ENCODE data around the gene SH3BP5L.
"Not testable (repeated sequence)": the region's sequence is repeated elsewhere in the genome, so short reads cannot be mapped to it uniquely, and the experiment has no call there.

Gene SH3BP5L

DNA sequence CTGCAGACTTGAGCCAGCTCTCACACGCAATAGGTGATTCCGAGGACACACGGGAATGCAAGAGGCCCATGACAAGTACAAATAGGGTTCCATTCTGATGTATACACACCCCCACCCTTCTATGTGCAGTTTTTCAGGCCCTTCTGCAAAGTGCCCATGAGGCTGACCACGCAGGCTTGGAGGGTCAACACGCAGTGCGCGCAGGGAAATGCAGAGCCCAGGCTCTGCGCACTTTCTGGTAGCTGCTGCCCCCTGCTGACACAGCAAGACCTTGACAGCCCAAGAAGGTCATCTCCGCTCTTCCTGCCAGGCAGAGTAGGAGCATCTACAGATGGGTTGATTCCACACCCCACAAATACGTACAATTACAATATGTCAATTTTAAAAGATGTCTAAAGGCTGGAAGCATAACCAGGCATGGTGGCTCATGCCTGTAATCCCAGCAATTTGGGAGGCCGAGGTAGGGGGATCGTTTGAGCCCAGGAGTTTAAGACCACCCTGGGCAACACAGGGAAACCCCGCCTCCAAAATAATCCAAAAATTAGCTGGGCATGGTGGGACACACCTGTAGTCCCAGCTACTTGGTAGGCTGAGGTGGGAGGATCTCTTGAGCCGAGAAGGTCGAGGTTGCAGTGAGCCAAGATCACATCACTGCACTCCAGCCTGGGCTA is 18.5 kb downstream of the SH3BP5L start:
- DNase-seq: peak; percentile 10

DNA sequence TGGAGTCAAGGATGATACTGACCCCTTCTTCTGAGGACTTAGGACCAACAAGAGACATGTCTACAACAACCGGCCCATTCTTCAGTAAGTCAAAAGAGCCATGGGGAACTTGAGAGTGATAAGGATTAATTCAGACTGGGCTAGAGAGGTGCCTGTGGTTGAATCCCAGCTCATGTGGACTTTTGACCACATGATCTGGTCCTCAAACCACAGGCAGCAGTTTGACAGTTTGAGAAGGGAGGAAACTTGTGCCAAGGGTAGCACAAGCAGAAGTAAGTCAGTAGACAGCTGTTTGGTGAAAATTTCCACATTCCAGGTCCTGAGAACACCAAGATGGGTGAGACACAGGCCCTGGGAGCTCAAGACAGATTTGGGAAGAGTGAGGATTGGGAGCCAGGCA is 19.8 kb downstream of the SH3BP5L start:
- no peak for DNase-seq

DNA sequence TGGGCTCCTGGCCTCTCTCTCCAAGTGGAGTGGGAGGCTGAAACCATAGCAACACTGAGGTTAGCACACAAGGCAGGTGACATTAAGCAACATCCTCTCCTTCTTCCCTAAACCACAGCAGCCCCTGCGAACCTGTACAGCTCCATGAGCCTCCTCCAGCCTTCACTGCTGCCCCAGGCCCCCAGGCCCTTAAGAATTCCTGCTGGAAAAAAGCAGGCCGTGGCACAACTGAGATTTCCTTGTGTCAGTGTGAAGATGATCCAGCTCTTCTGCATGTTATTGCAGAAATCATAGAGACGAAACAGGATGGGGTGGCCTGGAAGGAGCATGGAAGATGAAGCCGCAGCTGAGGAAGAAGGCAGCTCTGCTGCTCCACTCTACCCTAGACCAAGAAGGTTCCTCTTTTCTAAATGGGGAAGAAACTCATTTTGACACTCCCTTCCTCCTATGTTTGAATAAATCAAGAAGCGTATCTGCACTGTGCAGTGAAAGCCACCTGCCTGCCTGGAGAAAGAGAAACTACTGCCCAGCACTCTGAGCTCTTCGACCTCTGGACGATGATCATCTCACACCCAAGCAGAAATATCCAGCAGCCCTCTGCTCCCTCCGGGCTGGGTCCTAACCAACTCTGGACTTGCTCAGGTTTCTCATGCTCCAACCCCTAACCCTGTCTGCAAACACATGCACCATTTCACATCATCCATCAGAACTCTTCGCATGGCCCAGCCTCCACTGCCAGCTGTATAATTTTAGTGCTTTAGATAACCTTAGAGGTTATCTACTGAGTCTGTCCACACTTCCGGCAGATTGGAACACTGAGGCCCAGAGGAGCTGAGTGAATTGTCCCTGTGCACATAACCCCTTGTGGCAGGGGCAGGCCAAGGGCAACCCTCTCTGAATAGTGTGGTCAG is 20.7 kb downstream of the SH3BP5L start:
- no peak for DNase-seq

DNA sequence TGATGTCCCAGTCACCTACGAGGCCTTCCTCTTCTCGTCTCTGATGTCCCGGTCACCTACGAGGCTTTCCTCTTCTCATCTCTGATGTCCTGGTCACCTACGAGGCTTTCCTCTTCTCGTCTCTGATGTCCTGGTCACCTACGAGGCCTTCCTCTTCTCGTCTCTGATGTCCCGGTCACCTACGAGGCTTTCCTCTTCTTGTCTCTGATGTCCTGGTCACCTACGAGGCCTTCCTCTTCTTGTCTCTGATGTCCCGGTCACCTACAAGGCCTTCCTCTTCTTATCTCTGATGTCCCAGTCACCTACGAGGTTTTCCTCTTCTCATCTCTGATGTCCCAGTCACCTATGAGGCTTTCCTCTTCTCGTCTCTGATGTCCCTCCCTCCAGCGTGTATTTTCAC is 22.2 kb downstream of the SH3BP5L start:
- DNase-seq: not testable (repeated sequence)

DNA sequence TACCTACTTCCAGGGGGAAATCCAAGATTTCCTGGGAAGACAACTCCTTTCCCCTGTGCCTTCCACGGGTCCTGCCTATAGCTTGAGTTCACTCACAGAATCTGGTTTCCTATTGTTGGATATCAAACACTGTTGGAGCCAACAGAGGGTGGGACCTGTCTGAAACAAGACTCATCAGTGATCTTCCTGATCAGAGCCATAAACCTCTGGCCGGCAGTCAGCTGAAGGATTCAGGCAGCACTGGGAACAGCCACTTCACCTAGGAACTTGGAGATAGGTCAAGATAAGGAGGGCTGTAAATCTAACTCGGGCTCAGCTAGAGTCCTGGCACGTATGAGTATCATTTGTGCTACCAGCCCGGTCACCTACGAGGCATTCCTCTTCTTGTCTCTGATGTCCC is 23.3 kb downstream of the SH3BP5L start:
- no peak for DNase-seq

DNA sequence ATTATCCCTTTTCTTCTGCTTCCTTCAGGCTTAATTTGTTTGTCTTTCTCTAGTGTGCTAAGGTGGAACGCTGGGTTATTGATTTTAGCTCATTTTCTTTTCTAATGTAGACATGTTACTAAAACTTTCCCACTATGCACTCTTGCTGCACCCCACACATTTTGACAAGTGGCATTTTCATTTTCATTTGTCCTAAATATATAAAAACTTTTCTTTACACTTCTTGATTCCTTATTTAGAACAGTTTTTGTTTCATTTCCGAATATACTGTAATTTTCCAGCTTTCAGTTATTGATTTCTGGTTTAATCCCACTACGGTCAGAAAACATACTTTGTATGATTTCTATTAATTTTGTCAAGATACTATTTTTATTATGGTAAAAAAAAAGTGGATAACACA is 25.3 kb downstream of the SH3BP5L start:
- no peak for DNase-seq

DNA sequence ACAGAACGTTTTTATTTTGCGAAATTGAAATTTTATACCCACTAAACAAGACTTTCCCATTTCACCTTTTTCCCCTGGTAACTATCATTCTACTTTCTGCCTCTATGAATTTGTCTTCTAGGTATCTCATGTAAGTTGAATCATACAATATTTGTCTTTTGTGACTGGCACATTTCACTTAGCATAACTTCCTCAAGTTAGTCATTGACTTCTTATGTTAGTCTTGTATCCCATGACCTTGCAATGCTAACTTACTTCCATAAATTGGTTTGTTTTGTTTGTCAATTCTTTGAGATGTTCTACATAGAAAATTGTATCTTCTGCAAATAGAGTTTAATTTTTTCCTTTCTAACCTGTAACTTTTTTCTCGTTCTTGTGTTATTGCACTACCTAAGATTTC is 26.9 kb downstream of the SH3BP5L start:
- no peak for DNase-seq

DNA sequence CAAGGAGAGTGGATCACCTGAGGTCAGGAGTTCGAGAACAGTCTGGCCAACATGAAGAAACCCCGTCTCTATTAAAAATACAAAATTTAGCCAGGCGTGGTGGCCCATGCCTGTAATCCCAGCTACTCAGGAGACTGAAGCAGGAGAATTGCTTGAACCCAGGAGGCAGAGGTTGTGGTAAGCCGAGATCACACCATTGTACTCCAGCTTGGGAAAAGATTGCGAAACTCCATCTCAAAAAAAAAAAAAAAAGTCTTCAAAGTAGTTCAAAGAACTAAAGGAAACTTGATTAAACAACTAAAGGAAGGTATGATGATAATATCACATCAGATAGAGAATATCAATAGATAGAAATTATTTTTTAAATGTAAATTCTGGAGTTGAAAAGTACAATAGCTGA is 31.1 kb downstream of the SH3BP5L start:
- not testable (repeated sequence) for DNase-seq

DNA sequence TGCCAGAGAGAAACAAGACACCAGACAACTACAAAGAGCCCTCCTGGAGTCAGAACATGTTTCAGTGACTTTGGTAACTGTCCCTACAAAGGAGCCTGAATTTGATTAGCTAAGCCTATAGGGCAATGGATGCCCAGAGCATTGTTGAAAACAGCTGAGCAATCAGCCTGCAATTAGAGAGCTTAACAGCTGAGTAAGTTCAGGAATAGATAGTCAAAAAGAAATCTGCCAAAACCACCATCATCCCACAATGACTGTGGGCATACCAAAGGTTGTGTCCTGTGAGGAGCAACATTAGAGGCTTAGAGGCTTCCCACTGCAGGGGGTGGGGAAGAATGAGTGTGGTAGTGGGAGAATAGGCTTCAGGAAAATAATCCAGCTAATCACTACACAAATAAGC is 32.1 kb downstream of the SH3BP5L start:
- DNase-seq: no peak

DNA sequence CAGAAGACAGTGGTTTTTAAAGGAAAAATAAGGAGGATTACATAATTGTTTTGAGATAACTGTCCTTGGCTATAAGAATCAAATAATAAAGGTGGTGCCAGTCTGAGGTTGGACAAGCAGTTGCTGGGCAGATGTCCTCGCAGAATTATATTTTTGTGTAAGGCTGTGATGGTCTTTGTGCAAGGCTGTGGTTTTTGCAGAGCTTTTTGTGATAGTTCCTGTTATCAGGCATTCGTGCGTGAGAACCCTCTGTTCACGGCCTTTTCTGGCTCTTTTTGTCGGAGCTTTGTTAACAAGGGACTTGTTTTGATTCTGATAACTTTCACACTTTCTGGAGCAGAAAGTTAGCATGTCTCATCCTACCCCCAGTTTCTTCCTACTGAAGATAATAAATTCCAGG is 33.4 kb downstream of the SH3BP5L start:
- DNase-seq: no peak

DNA sequence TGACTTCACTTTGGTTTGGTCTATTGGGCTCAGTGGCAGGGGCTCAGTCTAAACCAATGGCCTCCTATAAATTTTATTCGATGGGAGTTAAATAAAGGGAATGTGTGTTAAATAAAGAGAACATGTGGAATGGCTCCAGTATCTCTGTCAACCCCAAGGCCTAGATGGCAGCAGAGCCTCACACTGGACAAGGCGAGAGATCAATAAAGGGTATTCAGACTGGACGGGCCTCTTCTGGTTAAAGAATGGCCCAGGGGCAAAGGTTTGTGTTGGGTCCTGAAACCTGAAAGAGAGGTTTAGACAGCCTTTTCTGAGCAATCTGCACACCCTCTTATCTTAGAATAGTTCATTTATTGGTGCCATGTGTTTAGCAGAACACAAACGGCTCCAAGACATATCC is 34.7 kb downstream of the SH3BP5L start:
- no peak for DNase-seq

DNA sequence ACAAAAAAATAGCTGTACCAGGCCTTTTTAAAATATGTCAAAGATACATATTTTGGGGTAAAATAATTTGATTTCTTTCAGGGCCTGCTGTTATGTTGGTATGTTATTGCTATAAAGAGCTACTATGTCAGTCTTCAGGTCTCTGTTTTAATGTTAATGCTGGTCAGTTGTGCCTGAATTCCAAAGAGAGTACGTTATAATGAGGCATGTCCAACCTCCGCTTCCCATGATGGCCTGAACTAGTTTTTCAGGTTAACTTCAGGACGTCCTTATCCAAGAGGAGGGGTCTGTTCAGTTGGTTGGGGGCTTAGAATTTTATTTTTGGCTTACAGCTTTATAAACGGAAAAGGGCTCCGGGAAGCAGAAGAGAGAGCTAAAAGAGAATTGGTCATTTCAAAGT is 35.3 kb downstream of the SH3BP5L start:
- no peak for DNase-seq

DNA sequence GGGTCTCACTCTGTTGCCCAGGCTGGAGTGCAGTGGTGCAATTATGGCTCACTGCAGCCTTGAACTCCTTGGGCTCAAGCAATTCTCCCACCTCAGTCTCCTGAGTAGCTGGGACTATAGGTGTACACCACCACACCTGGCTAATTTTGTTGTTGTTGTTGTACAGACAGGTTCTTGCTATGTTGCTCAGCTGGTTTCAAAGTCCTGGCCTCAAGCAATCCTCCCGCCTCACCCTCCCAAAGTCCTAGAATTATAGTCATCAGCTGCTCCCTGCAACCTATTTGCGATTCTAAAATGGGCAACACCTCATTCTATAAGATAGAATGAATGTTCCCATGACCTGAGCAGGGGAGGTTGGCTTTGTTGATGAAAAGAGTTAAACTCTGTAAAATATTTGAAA is 36.4 kb downstream of the SH3BP5L start:
- DNase-seq: not testable (repeated sequence)

DNA sequence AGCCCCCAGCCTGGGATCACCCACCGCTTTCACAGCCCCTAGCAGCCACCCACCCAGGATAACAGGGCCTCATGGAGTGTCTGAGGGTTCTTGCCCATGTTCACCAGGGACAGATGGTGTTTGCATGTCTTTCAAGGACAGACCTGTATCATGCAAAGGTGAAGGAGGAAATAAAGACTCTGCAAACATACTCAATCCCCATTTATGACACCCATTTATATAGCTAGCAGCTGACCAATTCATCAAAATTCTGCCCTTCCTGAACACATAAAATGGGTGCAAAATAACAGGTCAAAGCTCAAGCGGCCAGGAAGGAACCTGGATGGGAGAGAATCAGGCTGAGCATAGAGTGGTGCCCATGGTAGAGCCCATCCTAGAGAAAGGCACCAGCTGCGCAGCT is 37.4 kb downstream of the SH3BP5L start:
- DNase-seq: no peak

DNA sequence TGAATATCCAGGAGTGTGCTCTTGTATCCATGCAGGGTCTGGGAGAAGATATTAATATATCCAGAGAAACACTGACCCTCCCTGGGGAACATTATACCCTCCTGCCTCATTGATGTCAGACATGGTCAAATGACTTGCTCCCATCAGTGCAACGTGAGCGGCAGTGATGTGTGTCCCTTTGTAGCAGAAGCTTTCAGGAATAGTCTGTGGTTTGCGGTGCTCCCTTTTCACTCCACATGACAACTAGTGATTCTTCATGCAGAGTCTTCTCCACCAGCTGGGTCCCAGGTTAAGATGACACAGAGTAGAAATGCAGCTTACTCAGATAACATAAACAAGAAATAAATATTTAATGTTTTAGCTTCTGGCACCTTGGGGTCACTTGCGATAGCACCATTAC is 38.3 kb downstream of the SH3BP5L start:
- no peak for DNase-seq

DNA sequence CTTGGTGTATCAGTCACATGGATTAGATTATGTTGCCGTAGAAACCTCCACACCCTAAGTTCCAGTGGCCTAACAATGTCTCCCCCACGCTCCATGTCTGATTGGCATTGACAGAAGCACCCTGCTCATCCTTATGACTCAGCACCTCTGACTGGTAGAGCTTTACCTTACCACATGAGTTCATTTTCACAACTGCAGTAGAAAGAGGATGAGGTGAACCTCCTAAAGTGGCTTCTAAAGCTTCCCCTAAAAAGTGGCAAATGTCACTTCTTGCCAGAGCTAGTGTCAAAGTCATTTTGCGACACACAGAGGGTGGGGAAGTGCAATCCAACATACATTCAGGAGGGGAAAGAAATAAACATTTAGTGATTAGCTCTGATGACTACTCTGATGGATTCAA is 39.6 kb downstream of the SH3BP5L start:
- DNase-seq: no peak

DNA sequence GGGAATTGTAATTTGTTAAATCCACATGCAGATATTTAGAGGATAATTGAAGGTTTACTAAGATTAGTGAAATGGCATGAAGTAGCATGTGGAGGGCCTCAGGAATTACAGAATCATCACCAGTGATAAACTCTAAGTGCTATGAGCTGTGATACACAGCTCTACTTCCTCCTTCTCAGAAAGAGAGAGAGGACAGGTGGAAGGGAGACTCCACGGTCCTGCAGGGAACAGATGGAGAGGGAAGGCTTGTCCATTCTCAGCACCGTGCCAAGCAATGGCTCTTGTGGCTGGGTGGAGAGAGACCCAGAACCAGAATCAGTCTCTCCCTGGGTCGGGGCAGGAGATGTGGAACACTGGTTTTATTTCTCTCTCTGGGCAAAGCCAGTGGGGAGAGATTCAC is 42.3 kb downstream of the SH3BP5L start:
- DNase-seq: no peak

DNA sequence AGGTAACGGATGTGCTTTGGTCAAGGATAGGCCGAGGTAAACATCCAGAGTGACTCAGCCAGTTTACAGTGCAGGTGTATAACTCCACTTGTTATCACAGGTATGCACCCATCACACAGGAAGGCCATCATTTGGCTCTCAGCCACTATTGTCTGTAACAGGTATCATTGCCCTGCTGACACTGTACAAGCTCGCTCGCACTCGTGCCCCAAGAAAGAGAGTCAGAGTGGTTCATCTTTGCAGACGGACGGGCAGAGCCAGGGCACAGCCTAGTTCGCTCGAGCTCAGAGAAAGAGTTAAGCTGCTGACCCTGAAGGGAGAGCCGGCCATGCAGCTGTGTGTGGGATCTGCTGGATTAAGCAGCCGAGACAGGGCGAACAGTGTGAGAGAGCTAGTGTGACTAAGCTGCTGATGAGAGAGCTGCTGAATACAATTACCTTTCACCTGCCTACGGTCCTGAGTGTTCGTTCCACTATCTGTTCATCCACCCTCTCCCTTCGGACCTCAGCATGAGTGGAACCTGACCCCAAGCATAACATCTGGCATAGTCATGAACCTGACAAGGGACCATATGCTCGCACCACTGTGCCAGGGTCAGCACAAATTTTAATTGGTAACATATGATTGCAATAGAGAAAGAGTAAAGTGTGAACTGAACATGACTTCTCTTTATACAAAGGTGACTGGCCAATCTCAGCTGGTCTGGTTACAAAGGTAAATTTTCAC is 43.1 kb downstream of the SH3BP5L start:
- DNase-seq: no peak

DNA sequence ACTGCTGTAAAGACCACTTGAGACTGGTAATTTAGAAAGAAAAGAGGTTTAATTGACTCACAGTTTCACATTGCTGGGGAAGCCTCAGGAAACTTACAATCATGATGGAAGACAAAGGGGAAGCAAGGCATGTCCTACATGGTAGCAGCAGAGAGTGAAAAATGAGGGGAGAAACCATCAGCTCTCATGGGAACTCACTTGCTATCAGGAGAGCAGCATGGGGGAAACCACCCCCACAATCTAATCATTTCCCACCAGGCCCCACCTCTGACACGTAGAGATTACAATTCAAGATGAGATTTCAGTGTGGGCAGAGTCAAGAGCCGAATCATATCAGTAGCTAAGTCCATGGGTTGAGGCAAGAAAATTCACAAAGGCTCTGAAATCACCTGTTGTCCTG is 46.4 kb downstream of the SH3BP5L start:
- DNase-seq: no peak

DNA sequence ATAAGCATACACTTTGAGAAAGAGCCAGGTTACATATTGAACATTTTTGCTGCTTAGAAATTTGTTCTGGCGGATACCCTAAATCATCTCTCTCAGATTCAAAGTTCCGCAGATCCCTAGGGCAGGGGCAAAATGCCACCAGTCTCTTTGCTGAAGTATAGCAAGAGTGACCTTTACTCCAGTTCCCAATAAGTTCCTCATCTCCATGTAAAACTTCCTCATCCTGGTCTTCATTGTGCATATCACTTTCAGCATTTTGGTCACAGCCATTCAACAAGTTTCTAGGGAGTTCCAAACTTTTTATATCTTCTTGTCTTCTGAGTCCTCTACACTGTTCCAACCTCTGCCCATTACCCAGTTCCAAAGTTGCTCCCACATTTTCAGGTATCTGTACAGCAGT is 46.8 kb downstream of the SH3BP5L start:
- no peak for DNase-seq

DNA sequence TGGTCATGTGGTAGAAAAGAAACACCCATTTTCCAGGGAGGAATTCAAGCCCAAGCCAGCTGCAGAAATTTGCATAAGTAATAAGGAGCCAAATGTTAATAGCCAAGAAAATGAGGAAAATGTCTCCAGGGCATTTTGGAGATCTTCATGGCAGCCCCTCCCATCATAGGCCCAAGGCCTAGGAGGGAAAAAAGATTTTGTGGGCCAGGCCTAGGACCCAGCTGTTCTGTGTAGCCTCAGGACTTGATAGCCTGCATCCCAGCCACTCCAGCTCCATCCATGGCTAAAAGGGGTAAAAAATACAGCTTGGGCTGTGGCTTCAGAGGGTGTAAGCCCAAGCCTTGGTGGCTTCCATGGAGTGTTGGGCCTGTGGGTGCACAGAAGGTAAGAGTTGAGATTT is 48.7 kb downstream of the SH3BP5L start:
- DNase-seq: no peak

DNA sequence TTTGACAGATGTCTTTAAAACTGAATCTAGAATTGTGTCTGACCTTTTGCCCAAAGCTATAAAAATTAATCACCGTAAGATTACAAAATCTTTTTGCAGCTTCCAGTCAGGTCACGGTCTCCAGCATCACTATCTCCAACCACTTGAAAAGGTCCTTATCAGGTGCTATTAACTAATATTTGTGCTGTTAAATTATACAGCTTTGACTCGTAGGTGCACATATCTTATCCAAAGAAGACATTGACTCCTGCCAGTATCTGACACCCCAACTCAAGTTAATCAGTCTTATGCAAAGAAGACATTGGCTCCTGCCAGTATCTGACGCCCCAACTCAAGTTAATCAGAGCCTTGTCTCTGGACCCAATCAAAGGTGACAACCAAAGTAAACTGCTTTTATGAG is 50.3 kb downstream of the SH3BP5L start:
- no peak for DNase-seq

Measured in NCI-H1105 treated with DMSO at 0.1 percent for 48 hours (cell line).